WTC11 (cell line): ENCODE results near the gene SFRP2. TPM values are rescaled to one million over a fixed set of nuclear protein-coding genes. Genes with fewer than 3 reads are reported as not detected.

Source experiments
- ATAC-seq: fragments of 200-7000 bp; cut with Tn5 transposase; 2 replicates; pipeline ENCODE4 v1.10.0; 2021; ENCODE audit warnings: mild to moderate bottlenecking, moderate library complexity
- CTCF ChIA-PET: fragments of 300-600 bp; sonication (Branson Sonifier 250); formaldehyde crosslinking; loops from one replicate; lab custom pipeline; 2021; ENCODE audit warnings: antibody characterized with exemption; lab: Charles Lee
- POLR2A ChIA-PET: fragments of 350-600 bp; sonication (Branson Sonifier 250); formaldehyde crosslinking; loops from one replicate; lab custom pipeline; 2021; ENCODE audit warnings: antibody characterized with exemption; lab: Charles Lee
- DNase-seq: peaks from one replicate; pipeline ENCODE4 v3.0.0; 2021; ENCODE audit warnings: low spot score
- H3K27ac Mint-ChIP-seq: 2 replicates; pipeline ENCODE4 v1.8.0; 2021; ENCODE audit warnings: mixed read lengths
- H3K27me3 Mint-ChIP-seq: 2 replicates; pipeline ENCODE4 v1.8.0; 2021; ENCODE audit warnings: low read depth, mild to moderate bottlenecking, moderate library complexity, mixed read lengths
- H3K36me3 Mint-ChIP-seq: 2 replicates; pipeline ENCODE4 v1.8.0; 2021; ENCODE audit warnings: mixed read lengths
- H3K4me1 Mint-ChIP-seq: 2 replicates; pipeline ENCODE4 v1.8.0; 2022; ENCODE audit warnings: mixed read lengths
- H3K4me3 Mint-ChIP-seq: 2 replicates; pipeline ENCODE4 v1.8.0; 2021; ENCODE audit warnings: mild to moderate bottlenecking, moderate library complexity, mixed read lengths
- H3K9me3 Mint-ChIP-seq: 2 replicates; pipeline ENCODE4 v1.8.0; 2021; ENCODE audit warnings: mixed read lengths
- ATF1 ChIP-seq: sonication (generic); formaldehyde crosslinking; IDR thresholded peaks from 2 replicates; pipeline ENCODE4 v1.8.1; 2023; ENCODE audit warnings: mild to moderate bottlenecking, moderate library complexity, missing genetic modification reagents
- ESRRA ChIP-seq: sonication (generic); formaldehyde crosslinking; IDR thresholded peaks from 2 replicates; pipeline ENCODE4 v1.8.1; 2022; ENCODE audit warnings: mild to moderate bottlenecking, missing genetic modification reagents, borderline replicate concordance
- ETV6 ChIP-seq: sonication (generic); formaldehyde crosslinking; IDR thresholded peaks from 2 replicates; pipeline ENCODE4 v1.8.1; 2022; ENCODE audit warnings: mild to moderate bottlenecking, missing genetic modification reagents
- HMGA2 ChIP-seq: fragments of 250-450 bp; sonication (Bioruptor Pico); IDR thresholded peaks from 2 replicates; pipeline ENCODE4 v1.4.0; 2021; ENCODE audit warnings: mild to moderate bottlenecking, moderate library complexity
- IRF2 ChIP-seq: sonication (generic); formaldehyde crosslinking; IDR thresholded peaks from 2 replicates; pipeline ENCODE4 v1.8.0; 2022; ENCODE audit warnings: low read depth, missing genetic modification reagents, borderline replicate concordance
- JAZF1 ChIP-seq: fragments of 250-450 bp; sonication (Bioruptor Pico); IDR thresholded peaks from 2 replicates; pipeline ENCODE4 v1.9.0; 2021; ENCODE audit warnings: moderate library complexity, mild to moderate bottlenecking, inconsistent platforms
- JUN ChIP-seq: sonication (generic); formaldehyde crosslinking; IDR thresholded peaks from 2 replicates; pipeline ENCODE4 v1.8.0; 2023; ENCODE audit warnings: mild to moderate bottlenecking, missing genetic modification reagents
- MYBL2 ChIP-seq: sonication (generic); formaldehyde crosslinking; IDR thresholded peaks from 2 replicates; pipeline ENCODE4 v1.8.1; 2023; ENCODE audit warnings: mild to moderate bottlenecking, moderate library complexity, missing genetic modification reagents
- NFE2L1 ChIP-seq: sonication (generic); formaldehyde crosslinking; IDR thresholded peaks from 2 replicates; pipeline ENCODE4 v1.8.1; 2023; ENCODE audit warnings: missing genetic modification reagents
- NFYB ChIP-seq: sonication (generic); formaldehyde crosslinking; conservative IDR thresholded peaks from 2 replicates; pipeline ENCODE4 v1.8.0; 2022; ENCODE audit warnings: low read depth, missing genetic modification reagents
- SP1 ChIP-seq: sonication (generic); formaldehyde crosslinking; conservative IDR thresholded peaks from 2 replicates; pipeline ENCODE4 v1.8.1; 2022; ENCODE audit warnings: missing genetic modification reagents
- TP53 ChIP-seq: sonication (generic); formaldehyde crosslinking; IDR thresholded peaks from 2 replicates; pipeline ENCODE4 v1.8.1; 2023; ENCODE audit warnings: mild to moderate bottlenecking, missing genetic modification reagents
- ZBTB21 ChIP-seq: sonication (generic); formaldehyde crosslinking; IDR thresholded peaks from 2 replicates; pipeline ENCODE4 v1.8.1; 2023; ENCODE audit warnings: mild to moderate bottlenecking, missing genetic modification reagents, borderline replicate concordance
- ZNF138 ChIP-seq: sonication (generic); formaldehyde crosslinking; conservative IDR thresholded peaks from 2 replicates; pipeline ENCODE4 v1.8.1; 2022; ENCODE audit warnings: mild to moderate bottlenecking, moderate library complexity, missing genetic modification reagents
- ZNF263 ChIP-seq: sonication (generic); formaldehyde crosslinking; IDR thresholded peaks from 2 replicates; pipeline ENCODE4 v1.8.1; 2022; ENCODE audit warnings: low read depth, mild to moderate bottlenecking, moderate library complexity, missing genetic modification reagents
- ZNF423 ChIP-seq: fragments of 250-450 bp; sonication (Bioruptor Pico); IDR thresholded peaks from 2 replicates; pipeline ENCODE4 v2.1.2; 2022; ENCODE audit warnings: mild to moderate bottlenecking, moderate library complexity
- total RNA-seq: library from RNA; stranded (reverse); gene quantifications from 3 replicates; pipeline ENCODE4 v1.2.3, GENCODE V29; 2021
- TF ChIP-seq, protein P1 (sequence below): fragments of 250-450 bp; sonication (Bioruptor Pico); IDR thresholded peaks from 2 replicates; pipeline ENCODE4 v1.9.0; 2021; ENCODE audit warnings: mild to moderate bottlenecking
- TF ChIP-seq, protein P2 (sequence below): fragments of 250-450 bp; sonication (Bioruptor Pico); IDR thresholded peaks from 2 replicates; pipeline ENCODE4 v1.9.0; 2021; ENCODE audit warnings: moderate library complexity, mild to moderate bottlenecking, inconsistent platforms, borderline replicate concordance
- TF ChIP-seq, protein P3 (sequence below): sonication (generic); formaldehyde crosslinking; IDR thresholded peaks from 2 replicates; pipeline ENCODE4 v1.8.1; 2023; ENCODE audit warnings: mild to moderate bottlenecking, missing genetic modification reagents
- TF ChIP-seq, protein P4 (sequence below): sonication (generic); formaldehyde crosslinking; IDR thresholded peaks from 2 replicates; pipeline ENCODE4 v1.8.1; 2023; ENCODE audit warnings: mild to moderate bottlenecking, moderate library complexity, missing genetic modification reagents
- TF ChIP-seq, protein P5 (sequence below): fragments of 200-600 bp; IDR thresholded peaks from 2 replicates; pipeline ENCODE4 v1.8.0; 2022; ENCODE audit warnings: antibody characterized with exemption
- TF ChIP-seq, protein P6 (sequence below): sonication (generic); formaldehyde crosslinking; IDR thresholded peaks from 2 replicates; pipeline ENCODE4 v1.8.0; 2022; ENCODE audit warnings: mild to moderate bottlenecking, missing genetic modification reagents
- TF ChIP-seq, protein P7 (sequence below): sonication (generic); formaldehyde crosslinking; IDR thresholded peaks from 2 replicates; pipeline ENCODE4 v1.8.1; 2023; ENCODE audit warnings: mild to moderate bottlenecking, missing genetic modification reagents, moderate library complexity
- TF ChIP-seq, protein P8 (sequence below): sonication (generic); formaldehyde crosslinking; IDR thresholded peaks from 2 replicates; pipeline ENCODE4 v1.8.1; 2022; ENCODE audit warnings: low read depth, missing genetic modification reagents, borderline replicate concordance

SFRP2 gene
- total RNA-seq, 1 experiment from 2014 or later: 417 TPM

DNA sequence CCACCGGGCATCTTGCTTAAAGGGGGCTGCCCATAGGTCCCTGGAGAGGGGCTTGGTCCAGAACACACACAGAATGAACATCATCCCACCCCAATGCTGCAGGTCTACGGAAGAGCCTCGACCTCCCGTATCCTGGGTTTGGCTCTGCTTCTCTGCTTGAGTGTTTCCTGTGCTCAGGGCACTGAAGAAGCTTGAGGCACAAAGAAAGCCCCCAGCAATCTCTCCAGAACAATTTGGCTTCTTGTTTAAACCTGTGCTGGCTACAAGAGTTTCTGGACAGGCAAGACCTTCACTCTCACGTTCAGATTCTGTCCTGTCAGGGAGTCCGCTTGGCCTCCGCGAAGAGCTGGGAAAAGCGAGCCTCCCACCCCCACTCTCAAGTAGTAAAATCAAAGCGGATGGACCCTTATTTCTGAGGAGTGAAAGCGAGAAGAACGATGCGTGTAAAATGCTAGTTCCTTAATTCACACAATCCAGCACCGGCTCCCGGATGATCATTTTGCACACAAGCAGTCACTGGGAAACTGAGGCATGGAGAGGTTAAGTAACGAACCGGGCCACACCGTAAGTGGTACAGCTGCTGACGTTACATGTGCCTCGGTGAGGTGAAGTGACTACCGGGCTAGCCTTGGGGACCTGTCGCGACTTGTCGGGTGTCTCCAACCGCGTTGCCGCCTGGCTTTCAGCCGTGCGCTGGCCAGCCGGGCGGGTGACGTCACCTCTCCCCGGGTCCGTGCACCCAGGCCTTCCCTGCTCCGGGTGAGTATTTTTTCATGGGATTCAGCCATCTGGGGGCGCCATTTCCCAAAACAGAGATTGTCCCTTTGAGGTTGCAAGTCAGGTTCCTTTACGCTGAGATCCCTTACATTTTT, 3.1 kb upstream of the SFRP2 start:
- Mint-ChIP-seq H3K9me3 (no peaks in the 10 kb centered on the region), H3K4me3 (peak overlapping the region; percentile 84), H3K4me1 (peaks cover 37% of the 10 kb centered on the region), H3K27me3 (no peaks in the 10 kb centered on the region; the same call in 1 of the 2 replicates), H3K36me3 (peaks cover 14% of the 10 kb centered on the region), H3K27ac (peak overlapping the region; percentile 96)
- DNase-seq (peak; percentile 93), ATAC-seq (peak; percentile 13)
- ChIA-PET POLR2A (interaction anchor here (1.0 to 2.6 kb wide), 4 partner anchors 11 to 715 kb away, joined by 3 to 17 read pairs (median 5); no protein-coding TSS in a partner anchor), CTCF (interaction anchor here (0.5 to 3.7 kb wide), 22 partner anchors 11 to 758 kb away, joined by 3 to 47 read pairs (median 6); partner anchors contain the start of gene TLR2)
- TF ChIP-seq, protein P1, sequence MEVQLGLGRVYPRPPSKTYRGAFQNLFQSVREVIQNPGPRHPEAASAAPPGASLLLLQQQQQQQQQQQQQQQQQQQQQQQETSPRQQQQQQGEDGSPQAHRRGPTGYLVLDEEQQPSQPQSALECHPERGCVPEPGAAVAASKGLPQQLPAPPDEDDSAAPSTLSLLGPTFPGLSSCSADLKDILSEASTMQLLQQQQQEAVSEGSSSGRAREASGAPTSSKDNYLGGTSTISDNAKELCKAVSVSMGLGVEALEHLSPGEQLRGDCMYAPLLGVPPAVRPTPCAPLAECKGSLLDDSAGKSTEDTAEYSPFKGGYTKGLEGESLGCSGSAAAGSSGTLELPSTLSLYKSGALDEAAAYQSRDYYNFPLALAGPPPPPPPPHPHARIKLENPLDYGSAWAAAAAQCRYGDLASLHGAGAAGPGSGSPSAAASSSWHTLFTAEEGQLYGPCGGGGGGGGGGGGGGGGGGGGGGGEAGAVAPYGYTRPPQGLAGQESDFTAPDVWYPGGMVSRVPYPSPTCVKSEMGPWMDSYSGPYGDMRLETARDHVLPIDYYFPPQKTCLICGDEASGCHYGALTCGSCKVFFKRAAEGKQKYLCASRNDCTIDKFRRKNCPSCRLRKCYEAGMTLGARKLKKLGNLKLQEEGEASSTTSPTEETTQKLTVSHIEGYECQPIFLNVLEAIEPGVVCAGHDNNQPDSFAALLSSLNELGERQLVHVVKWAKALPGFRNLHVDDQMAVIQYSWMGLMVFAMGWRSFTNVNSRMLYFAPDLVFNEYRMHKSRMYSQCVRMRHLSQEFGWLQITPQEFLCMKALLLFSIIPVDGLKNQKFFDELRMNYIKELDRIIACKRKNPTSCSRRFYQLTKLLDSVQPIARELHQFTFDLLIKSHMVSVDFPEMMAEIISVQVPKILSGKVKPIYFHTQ: no peak
- TF ChIP-seq, protein P2, sequence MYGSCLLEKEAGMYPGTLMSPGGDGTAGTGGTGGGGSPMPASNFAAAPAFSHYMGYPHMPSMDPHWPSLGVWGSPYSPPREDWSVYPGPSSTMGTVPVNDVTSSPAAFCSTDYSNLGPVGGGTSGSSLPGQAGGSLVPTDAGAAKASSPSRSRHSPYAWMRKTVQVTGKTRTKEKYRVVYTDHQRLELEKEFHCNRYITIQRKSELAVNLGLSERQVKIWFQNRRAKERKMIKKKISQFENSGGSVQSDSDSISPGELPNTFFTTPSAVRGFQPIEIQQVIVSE (CRISPR knock-in tag): no peak
- TF ChIP-seq ESRRA (CRISPR knock-in tag) (no peak), JAZF1 (CRISPR knock-in tag) (no peak), ZNF263 (CRISPR knock-in tag) (no peak), ZNF423 (CRISPR knock-in tag) (peak; percentile 86), ETV6 (CRISPR knock-in tag) (no peak), ZNF138 (CRISPR knock-in tag) (no peak), JUN (CRISPR knock-in tag) (peak; percentile 71; the same call in 1 of the 2 replicates), MYBL2 (CRISPR knock-in tag) (no peak), NFE2L1 (CRISPR knock-in tag) (no peak), ATF1 (no peak), SP1 (CRISPR knock-in tag) (no peak), NFYB (no peak), TP53 (CRISPR knock-in tag) (0 out of 2 replicates have a peak, but pooled peaks have one; percentile 25), IRF2 (CRISPR knock-in tag) (no peak), ZBTB21 (CRISPR knock-in tag) (peak; percentile 90), HMGA2 (CRISPR knock-in tag) (no peak)
- TF ChIP-seq, protein P3, sequence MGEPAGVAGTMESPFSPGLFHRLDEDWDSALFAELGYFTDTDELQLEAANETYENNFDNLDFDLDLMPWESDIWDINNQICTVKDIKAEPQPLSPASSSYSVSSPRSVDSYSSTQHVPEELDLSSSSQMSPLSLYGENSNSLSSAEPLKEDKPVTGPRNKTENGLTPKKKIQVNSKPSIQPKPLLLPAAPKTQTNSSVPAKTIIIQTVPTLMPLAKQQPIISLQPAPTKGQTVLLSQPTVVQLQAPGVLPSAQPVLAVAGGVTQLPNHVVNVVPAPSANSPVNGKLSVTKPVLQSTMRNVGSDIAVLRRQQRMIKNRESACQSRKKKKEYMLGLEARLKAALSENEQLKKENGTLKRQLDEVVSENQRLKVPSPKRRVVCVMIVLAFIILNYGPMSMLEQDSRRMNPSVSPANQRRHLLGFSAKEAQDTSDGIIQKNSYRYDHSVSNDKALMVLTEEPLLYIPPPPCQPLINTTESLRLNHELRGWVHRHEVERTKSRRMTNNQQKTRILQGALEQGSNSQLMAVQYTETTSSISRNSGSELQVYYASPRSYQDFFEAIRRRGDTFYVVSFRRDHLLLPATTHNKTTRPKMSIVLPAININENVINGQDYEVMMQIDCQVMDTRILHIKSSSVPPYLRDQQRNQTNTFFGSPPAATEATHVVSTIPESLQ (CRISPR knock-in tag): no peak
- TF ChIP-seq, protein P4, sequence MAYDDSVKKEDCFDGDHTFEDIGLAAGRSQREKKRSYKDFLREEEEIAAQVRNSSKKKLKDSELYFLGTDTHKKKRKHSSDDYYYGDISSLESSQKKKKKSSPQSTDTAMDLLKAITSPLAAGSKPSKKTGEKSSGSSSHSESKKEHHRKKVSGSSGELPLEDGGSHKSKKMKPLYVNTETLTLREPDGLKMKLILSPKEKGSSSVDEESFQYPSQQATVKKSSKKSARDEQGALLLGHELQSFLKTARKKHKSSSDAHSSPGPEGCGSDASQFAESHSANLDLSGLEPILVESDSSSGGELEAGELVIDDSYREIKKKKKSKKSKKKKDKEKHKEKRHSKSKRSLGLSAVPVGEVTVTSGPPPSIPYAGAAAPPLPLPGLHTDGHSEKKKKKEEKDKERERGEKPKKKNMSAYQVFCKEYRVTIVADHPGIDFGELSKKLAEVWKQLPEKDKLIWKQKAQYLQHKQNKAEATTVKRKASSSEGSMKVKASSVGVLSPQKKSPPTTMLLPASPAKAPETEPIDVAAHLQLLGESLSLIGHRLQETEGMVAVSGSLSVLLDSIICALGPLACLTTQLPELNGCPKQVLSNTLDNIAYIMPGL (CRISPR knock-in tag): 0 out of 2 replicates have a peak, but pooled peaks have one; percentile 32
- TF ChIP-seq, protein P5, sequence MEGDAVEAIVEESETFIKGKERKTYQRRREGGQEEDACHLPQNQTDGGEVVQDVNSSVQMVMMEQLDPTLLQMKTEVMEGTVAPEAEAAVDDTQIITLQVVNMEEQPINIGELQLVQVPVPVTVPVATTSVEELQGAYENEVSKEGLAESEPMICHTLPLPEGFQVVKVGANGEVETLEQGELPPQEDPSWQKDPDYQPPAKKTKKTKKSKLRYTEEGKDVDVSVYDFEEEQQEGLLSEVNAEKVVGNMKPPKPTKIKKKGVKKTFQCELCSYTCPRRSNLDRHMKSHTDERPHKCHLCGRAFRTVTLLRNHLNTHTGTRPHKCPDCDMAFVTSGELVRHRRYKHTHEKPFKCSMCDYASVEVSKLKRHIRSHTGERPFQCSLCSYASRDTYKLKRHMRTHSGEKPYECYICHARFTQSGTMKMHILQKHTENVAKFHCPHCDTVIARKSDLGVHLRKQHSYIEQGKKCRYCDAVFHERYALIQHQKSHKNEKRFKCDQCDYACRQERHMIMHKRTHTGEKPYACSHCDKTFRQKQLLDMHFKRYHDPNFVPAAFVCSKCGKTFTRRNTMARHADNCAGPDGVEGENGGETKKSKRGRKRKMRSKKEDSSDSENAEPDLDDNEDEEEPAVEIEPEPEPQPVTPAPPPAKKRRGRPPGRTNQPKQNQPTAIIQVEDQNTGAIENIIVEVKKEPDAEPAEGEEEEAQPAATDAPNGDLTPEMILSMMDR: 0 out of 2 replicates have a peak, but pooled peaks have one; percentile 61
- TF ChIP-seq, protein P6, sequence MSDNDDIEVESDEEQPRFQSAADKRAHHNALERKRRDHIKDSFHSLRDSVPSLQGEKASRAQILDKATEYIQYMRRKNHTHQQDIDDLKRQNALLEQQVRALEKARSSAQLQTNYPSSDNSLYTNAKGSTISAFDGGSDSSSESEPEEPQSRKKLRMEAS (CRISPR knock-in tag): peak; percentile 48; the same call in 1 of the 2 replicates
- TF ChIP-seq, protein P7, sequence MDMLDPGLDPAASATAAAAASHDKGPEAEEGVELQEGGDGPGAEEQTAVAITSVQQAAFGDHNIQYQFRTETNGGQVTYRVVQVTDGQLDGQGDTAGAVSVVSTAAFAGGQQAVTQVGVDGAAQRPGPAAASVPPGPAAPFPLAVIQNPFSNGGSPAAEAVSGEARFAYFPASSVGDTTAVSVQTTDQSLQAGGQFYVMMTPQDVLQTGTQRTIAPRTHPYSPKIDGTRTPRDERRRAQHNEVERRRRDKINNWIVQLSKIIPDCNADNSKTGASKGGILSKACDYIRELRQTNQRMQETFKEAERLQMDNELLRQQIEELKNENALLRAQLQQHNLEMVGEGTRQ (CRISPR knock-in tag): no peak
- TF ChIP-seq, protein P8, sequence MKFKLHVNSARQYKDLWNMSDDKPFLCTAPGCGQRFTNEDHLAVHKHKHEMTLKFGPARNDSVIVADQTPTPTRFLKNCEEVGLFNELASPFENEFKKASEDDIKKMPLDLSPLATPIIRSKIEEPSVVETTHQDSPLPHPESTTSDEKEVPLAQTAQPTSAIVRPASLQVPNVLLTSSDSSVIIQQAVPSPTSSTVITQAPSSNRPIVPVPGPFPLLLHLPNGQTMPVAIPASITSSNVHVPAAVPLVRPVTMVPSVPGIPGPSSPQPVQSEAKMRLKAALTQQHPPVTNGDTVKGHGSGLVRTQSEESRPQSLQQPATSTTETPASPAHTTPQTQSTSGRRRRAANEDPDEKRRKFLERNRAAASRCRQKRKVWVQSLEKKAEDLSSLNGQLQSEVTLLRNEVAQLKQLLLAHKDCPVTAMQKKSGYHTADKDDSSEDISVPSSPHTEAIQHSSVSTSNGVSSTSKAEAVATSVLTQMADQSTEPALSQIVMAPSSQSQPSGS: peak; percentile 54; the same call in 1 of the 2 replicates
